H1 (cell line): ENCODE measurements around the gene BORCS6. TPM values are rescaled to one million over a fixed set of nuclear protein-coding genes. Genes with fewer than 3 reads are reported as not detected.

Experiments used
- CTCF ChIA-PET: fragments of 300-600 bp; sonication (Branson Sonifier 250); formaldehyde crosslinking; loops from one replicate; lab custom pipeline; 2021; ENCODE audit not compliant: partially characterized antibody; lab: Charles Lee
- POLR2A ChIA-PET: fragments of 300-600 bp; sonication (Branson Sonifier 250); formaldehyde crosslinking; loops from one replicate; lab custom pipeline; 2021; ENCODE audit warnings: inconsistent platforms; ENCODE audit not compliant: partially characterized antibody; lab: Charles Lee
- DNase-seq, 2 experiments: peaks; one replicate each; pipeline versions ENCODE4 v3.0.0 to v3.0.0-alpha.2; 2010 to 2022; ENCODE audit warnings: low spot score in 2 of 2, low read depth in 1 of 2, mixed read lengths in 1 of 2
- FAIRE-seq: peaks from 2 replicates; lab custom pipeline; 2011; peaks lifted over from hg19 to GRCh38; lab: Jason Lieb, UNC
- H2AFZ ChIP-seq: 2 replicates; pipeline ENCODE4 v1.8.1; 2012; ENCODE audit warnings: low read length, inconsistent platforms
- H2AK5ac ChIP-seq: 2 replicates; pipeline ENCODE4 v1.6.1; 2013; ENCODE audit warnings: low read depth, low read length
- H2BK120ac ChIP-seq: replicated peaks from 2 replicates; pipeline ENCODE3; 2013; ENCODE audit warnings: low read depth, low read length, inconsistent platforms
- H2BK12ac ChIP-seq: 2 replicates; pipeline ENCODE4 v1.6.1; 2013; ENCODE audit warnings: low read depth, low read length
- H2BK15ac ChIP-seq: 2 replicates; pipeline ENCODE4 v1.6.1; 2013; ENCODE audit warnings: low read length
- H2BK20ac ChIP-seq: 2 replicates; pipeline ENCODE4 v1.6.1; 2013; ENCODE audit warnings: low read length
- H2BK5ac ChIP-seq: 2 replicates; pipeline ENCODE4 v1.6.1; 2013; ENCODE audit warnings: low read depth, low read length
- H3K14ac ChIP-seq: 2 replicates; pipeline ENCODE4 v1.6.1; 2013; ENCODE audit warnings: inconsistent platforms; ENCODE audit not compliant: insufficient read length
- H3K18ac ChIP-seq: 2 replicates; pipeline ENCODE4 v1.6.1; 2013; ENCODE audit warnings: low read length; ENCODE audit errors: extremely low read depth
- H3K23ac ChIP-seq: 2 replicates; pipeline ENCODE4 v1.6.1; 2013; ENCODE audit warnings: inconsistent platforms; ENCODE audit not compliant: insufficient read length
- H3K23me2 ChIP-seq: 2 replicates; pipeline ENCODE4 v1.6.1; 2013; ENCODE audit warnings: low read depth, low read length
- H3K27ac ChIP-seq: 2 replicates; pipeline ENCODE4 v1.6.1; 2011; ENCODE audit warnings: low read depth, low read length, inconsistent platforms
- H3K27me3 ChIP-seq, 4 experiments: replicated peaks in 1 of 4; 1 replicate in 1 of 4; 2 replicates in 3 of 4; pipeline versions ENCODE4 v1.6.1 to v1.8.1; 2011 to 2013; ENCODE audit warnings: low read length in 3 of 4, mild to moderate bottlenecking in 3 of 4, inconsistent platforms in 2 of 4, mixed read lengths in 2 of 4, moderate library complexity in 1 of 4; ENCODE audit not compliant: control insufficient read depth in 3 of 4, insufficient read depth in 3 of 4; ENCODE audit errors: extremely low read depth in 1 of 4
- H3K36me3 ChIP-seq, 4 experiments: 2 replicates each; pipeline versions ENCODE4 v1.6.1 to v1.8.1; 2011 to 2013; ENCODE audit warnings: mild to moderate bottlenecking in 4 of 4, low read length in 3 of 4, moderate library complexity in 2 of 4, control low read depth in 1 of 4, inconsistent platforms in 1 of 4; ENCODE audit not compliant: insufficient read depth in 4 of 4, control insufficient read depth in 2 of 4
- H3K4ac ChIP-seq: replicated peaks from 2 replicates; pipeline ENCODE3; 2013; ENCODE audit warnings: low read length, low read depth, mixed read lengths, inconsistent platforms; ENCODE audit not compliant: insufficient read length
- H3K4me1 ChIP-seq, 4 experiments: replicated peaks in 1 of 4; 1 replicate in 1 of 4; 2 replicates in 3 of 4; pipeline versions ENCODE4 v1.6.1 to v1.8.1; 2011 to 2013; ENCODE audit warnings: low read length in 3 of 4, inconsistent platforms in 2 of 4, mixed read lengths in 1 of 4; ENCODE audit not compliant: insufficient read depth in 4 of 4, control insufficient read depth in 3 of 4
- H3K4me2 ChIP-seq, 2 experiments: 2 replicates each; pipeline versions ENCODE4 v1.6.1 to v1.8.1; 2011 to 2013; ENCODE audit warnings: low read depth in 2 of 2, low read length in 2 of 2, control low read depth in 1 of 2, inconsistent platforms in 1 of 2, mild to moderate bottlenecking in 1 of 2; ENCODE audit not compliant: insufficient read depth in 1 of 2
- H3K4me3 ChIP-seq, 4 experiments: fragments of 200-600, 300-600 bp in 1 of 4; sonication (generic), shearing (Covaris generic), sonication (Bioruptor Twin) in 1 of 4; 2 replicates each; pipeline versions ENCODE4 v1.5.1 to v1.8.1; 2011 to 2016; ENCODE audit warnings: low read length in 4 of 4, low read depth in 3 of 4, control low read depth in 2 of 4, inconsistent platforms in 2 of 4, mild to moderate bottlenecking in 2 of 4, mixed read lengths in 1 of 4, moderate library complexity in 1 of 4; ENCODE audit not compliant: insufficient read depth in 2 of 4; ENCODE audit errors: extremely low read depth in 1 of 4
- H3K56ac ChIP-seq: replicated peaks from 2 replicates; pipeline ENCODE3; 2013; ENCODE audit warnings: low read depth, mild to moderate bottlenecking, mixed read lengths, low read length, inconsistent platforms; ENCODE audit not compliant: insufficient read length
- H3K79me1 ChIP-seq: 2 replicates; pipeline ENCODE4 v1.6.1; 2013; ENCODE audit warnings: low read depth, low read length, control low read depth
- H3K79me2 ChIP-seq, 2 experiments: 2 replicates each; pipeline versions ENCODE4 v1.6.1 to v1.8.1; 2012 to 2013; ENCODE audit warnings: low read length in 2 of 2, mild to moderate bottlenecking in 2 of 2, inconsistent platforms in 1 of 2; ENCODE audit not compliant: insufficient read depth in 2 of 2, control insufficient read depth in 1 of 2
- H3K9ac ChIP-seq, 4 experiments: replicated peaks in 1 of 4; 1 replicate in 1 of 4; 2 replicates in 3 of 4; pipeline versions ENCODE4 v1.6.1 to v1.8.1; 2011 to 2013; ENCODE audit warnings: low read depth in 3 of 4, low read length in 3 of 4, control low read depth in 2 of 4, mild to moderate bottlenecking in 2 of 4, moderate library complexity in 2 of 4, inconsistent platforms in 1 of 4; ENCODE audit errors: extremely low read depth in 1 of 4
- H3K9me3 ChIP-seq, 2 experiments: 2 replicates each; pipeline versions ENCODE4 v1.6.1 to v1.8.1; 2012 to 2013; ENCODE audit warnings: mild to moderate bottlenecking in 2 of 2, moderate library complexity in 2 of 2, control low read depth in 1 of 2, inconsistent platforms in 1 of 2, low read depth in 1 of 2, low read length in 1 of 2, mixed read lengths in 1 of 2; ENCODE audit not compliant: insufficient read depth in 2 of 2
- H4K20me1 ChIP-seq, 2 experiments: replicated peaks in 1 of 2; 2 replicates each; pipeline versions ENCODE3 to v1.8.1; 2011 to 2013; ENCODE audit warnings: inconsistent platforms in 2 of 2, low read length in 2 of 2, mild to moderate bottlenecking in 1 of 2; ENCODE audit not compliant: insufficient read depth in 2 of 2, control insufficient read depth in 1 of 2
- H4K5ac ChIP-seq: 2 replicates; pipeline ENCODE4 v1.6.1; 2013; ENCODE audit warnings: low read length, low read depth, mixed read lengths, inconsistent platforms; ENCODE audit not compliant: insufficient read length
- H4K8ac ChIP-seq: 2 replicates; pipeline ENCODE4 v1.8.0; 2013; ENCODE audit warnings: mild to moderate bottlenecking, moderate library complexity, low read length, inconsistent platforms; ENCODE audit not compliant: insufficient read depth; ENCODE audit errors: extremely low read depth
- H4K91ac ChIP-seq: replicated peaks from 2 replicates; pipeline ENCODE3; 2013; ENCODE audit warnings: low read length, mixed read lengths, inconsistent platforms; ENCODE audit not compliant: insufficient read length
- HDAC2 ChIP-seq, 2 experiments: fragments of 300-600 bp in 1 of 2; sonication (generic) in 1 of 2; IDR thresholded peaks; 2 replicates each; pipeline ENCODE4 v1.6.1; 2011 to 2012; ENCODE audit warnings: low read depth in 2 of 2, low read length in 2 of 2, mild to moderate bottlenecking in 2 of 2, moderate library complexity in 2 of 2, borderline replicate concordance in 1 of 2, inconsistent platforms in 1 of 2
- SP4 ChIP-seq: IDR thresholded peaks from 2 replicates; pipeline ENCODE4 v1.6.1; 2012; ENCODE audit warnings: low read length, inconsistent platforms
- TAF1 ChIP-seq: IDR thresholded peaks from 2 replicates; pipeline ENCODE4 v1.6.1; 2011; ENCODE audit warnings: mild to moderate bottlenecking, low read depth, low read length
- TCF12 ChIP-seq: IDR thresholded peaks from 2 replicates; pipeline ENCODE4 v1.6.1; 2011; ENCODE audit warnings: low read depth, mild to moderate bottlenecking, low read length
- TEAD4 ChIP-seq: IDR thresholded peaks from 2 replicates; pipeline ENCODE4 v1.6.1; 2012; ENCODE audit warnings: low read depth, low read length, inconsistent platforms, mixed read lengths
- YY1 ChIP-seq: IDR thresholded peaks from 2 replicates; pipeline ENCODE4 v1.6.1; 2011; ENCODE audit warnings: low read depth, mild to moderate bottlenecking, low read length
- WGBS, 2 experiments: shearing (Covaris generic) in 1 of 2; methylation state at CpG; one replicate each; pipeline versions ENCODE4 v1.1.6 to v1.1.7; 2013 to 2015; ENCODE audit warnings: low lambda C conversion rate in 2 of 2, mixed read lengths in 2 of 2, inconsistent platforms in 1 of 2, low coverage in 1 of 2, missing lambda C conversion rate in 1 of 2; ENCODE audit not compliant: insufficient replicate concordance in 2 of 2, insufficient coverage in 1 of 2, insufficient read length in 1 of 2; ENCODE audit errors: extremely low coverage in 1 of 2, missing lambda C conversion rate in 1 of 2; 5-methylcytosine and 5-hydroxymethylcytosine counted together
- polyA plus RNA-seq, 7 experiments: library from polyadenylated mRNA; depleted of rRNA in 3 of 7; stranded (reverse) in 5 of 7; unstranded in 2 of 7; fragments of >200 nt in 5 of 7; fragments of 200-250 nt in 2 of 7; gene quantifications; 1 replicate in 5 of 7; 2 replicates in 1 of 7; 4 replicates in 1 of 7; pipeline versions ENCODE4 v1.2.1 to v1.2.3, GENCODE V29; 2011 to 2013; ENCODE audit warnings: missing spikeins in 2 of 7, mixed read lengths in 2 of 7
- total RNA-seq: library from RNA; stranded (reverse); fragmentation: NEBNext Ultra II Directional; extraction: Animal tissue kit (Norgen Biotek cat#: 25700); gene quantifications from 2 replicates; pipeline ENCODE4 v1.2.1, GENCODE V29; 2021

BORCS6 gene
- total and polyA plus RNA-seq, 2 of the 8 experiments (the other 6 are each of a cell fraction or from before 2014, with no cell fraction given) = 3.3 to 3.6 TPM

GRCh38 chr17:8148560-8148959, 41.4 kb downstream of the BORCS6 start:
- no peak overlapping the region for H3K27ac ChIP-seq
- POLR2A ChIA-PET = interaction anchor here (3.5 to 6.4 kb wide), 3 partner anchors 7 to 25 kb away, joined by 11 to 62 read pairs (median 33); no protein-coding TSS in a partner anchor
- no peak overlapping the region for H2BK12ac ChIP-seq
- no peak overlapping the region for H3K4me3 ChIP-seq
- no peaks in the 10 kb centered on the region for H3K27me3 ChIP-seq
- no peak overlapping the region for H4K91ac ChIP-seq
- peaks cover 2 to 30% of the 10 kb centered on the region in 2 experiments for H4K20me1 ChIP-seq
- H2BK5ac ChIP-seq = no peak overlapping the region
- peaks cover 11% of the 10 kb centered on the region for H3K23me2 ChIP-seq
- FAIRE-seq (no peak), DNase-seq (no peak)
- no peak overlapping the region for H3K18ac ChIP-seq
- no peaks in the 10 kb centered on the region for H3K9me3 ChIP-seq
- TF ChIP-seq YY1 (no peak), TEAD4 (no peak), TAF1 (no peak), HDAC2 (IDR thresholded peaks at IDR 0.05; ENCODE audit: borderline replicate concordance in 1 of 2, low read depth in 2 of 2, low read length in 2 of 2) (no peak), SP4 (no peak), TCF12 (no peak)
- no peak overlapping the region for H2BK120ac ChIP-seq
- H3K4me1 ChIP-seq = peaks cover 5 to 12% (median 8%) of the 10 kb centered on the region in 4 experiments; a peak in 6 of 7 replicates
- H2AK5ac ChIP-seq = no peak overlapping the region
- CTCF ChIA-PET = interaction anchor here (2.0 to 14.1 kb wide), 2 partner anchors 9 to 11 kb away, joined by 8 to 133 read pairs; partner anchors contain the start of gene VAMP2
- H3K14ac ChIP-seq = no peak overlapping the region
- 93% methylated on average over 12 of the region's 13 CpGs; no CpG with 5 or more reads in 1 of the 2 experiments for WGBS, 2 experiments
- H3K4ac ChIP-seq = no peak overlapping the region
- H4K5ac ChIP-seq = no peak overlapping the region
- H2BK15ac ChIP-seq = no peak overlapping the region
- peaks cover 7% of the 10 kb centered on the region; the same call in 1 of the 2 replicates for H3K79me1 ChIP-seq
- no peak overlapping the region for H3K9ac ChIP-seq
- H2BK20ac ChIP-seq = no peak overlapping the region
- H3K23ac ChIP-seq = no peak overlapping the region
- H3K36me3 ChIP-seq = peaks cover 13 to 48% (median 32%) of the 10 kb centered on the region in 4 experiments; a peak in 7 of 8 replicates
- H3K4me2 ChIP-seq = no peak overlapping the region
- H3K79me2 ChIP-seq = peaks cover 0 to 5% of the 10 kb centered on the region in 2 experiments; a peak in 1 of 4 replicates
- no peak overlapping the region; the same call in 1 of the 2 replicates for H4K8ac ChIP-seq
- no peak overlapping the region for H2AFZ ChIP-seq
- no peak overlapping the region for H3K56ac ChIP-seq
